HPDE6-E6E7 (cell line): ENCODE measurements around the gene CDC5L.
A peak's percentile ranks its signal among the peaks of the same experiment; 100 is the strongest.
"Not testable (repeated sequence)": the region's sequence is repeated elsewhere in the genome, so short reads cannot be mapped to it uniquely, and the experiment has no call there.

ENCODE experiments used
- DNase-seq: peaks from one replicate; pipeline ENCODE4 v3.0.0; 2011; ENCODE audit warnings: missing footprints; ENCODE audit errors: extremely low spot score

Gene CDC5L

DNA sequence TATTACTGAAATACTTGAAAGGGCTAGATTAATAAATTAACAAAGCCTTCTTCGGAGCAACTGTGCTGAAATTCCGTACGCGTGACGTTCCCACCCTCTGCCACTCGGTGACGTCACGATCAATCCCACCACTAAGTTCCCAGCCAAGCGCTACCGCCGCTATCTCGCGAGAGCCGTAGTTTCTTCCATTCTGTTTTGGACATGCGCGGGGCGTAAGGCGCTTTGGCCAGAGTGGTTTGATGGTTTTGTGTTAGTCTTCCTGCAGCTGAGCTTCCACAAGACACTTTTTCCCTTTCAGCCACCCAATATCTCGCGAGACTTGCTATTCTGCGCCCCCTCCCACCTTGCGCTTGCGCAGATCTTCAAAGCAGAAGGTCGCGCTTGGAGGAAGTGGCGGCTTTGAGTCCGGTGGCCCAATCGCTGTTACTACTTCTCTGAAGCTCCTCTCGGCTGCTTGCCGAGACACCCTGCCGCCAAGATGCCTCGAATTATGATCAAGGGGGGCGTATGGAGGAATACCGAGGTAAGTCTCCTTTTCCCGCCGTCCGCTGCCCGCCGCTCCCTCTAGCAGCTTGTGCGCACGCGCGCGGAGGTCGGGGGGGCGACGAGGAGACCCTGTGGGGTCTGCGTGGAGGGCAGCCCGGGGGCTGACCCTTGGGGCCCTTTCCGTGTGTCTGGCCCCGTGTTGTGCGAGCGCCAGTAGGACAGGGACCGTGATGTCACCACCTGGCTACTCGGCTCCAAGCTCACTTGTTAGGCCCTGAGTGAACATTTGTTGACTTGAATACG, at the start of gene CDC5L:
TSS of gene CDC5L (plus strand) at position 361 of the 789 bp plus-strand sequence. CDS start at position 479, 118 bp downstream.
- DNase-seq = peak; percentile 98

DNA sequence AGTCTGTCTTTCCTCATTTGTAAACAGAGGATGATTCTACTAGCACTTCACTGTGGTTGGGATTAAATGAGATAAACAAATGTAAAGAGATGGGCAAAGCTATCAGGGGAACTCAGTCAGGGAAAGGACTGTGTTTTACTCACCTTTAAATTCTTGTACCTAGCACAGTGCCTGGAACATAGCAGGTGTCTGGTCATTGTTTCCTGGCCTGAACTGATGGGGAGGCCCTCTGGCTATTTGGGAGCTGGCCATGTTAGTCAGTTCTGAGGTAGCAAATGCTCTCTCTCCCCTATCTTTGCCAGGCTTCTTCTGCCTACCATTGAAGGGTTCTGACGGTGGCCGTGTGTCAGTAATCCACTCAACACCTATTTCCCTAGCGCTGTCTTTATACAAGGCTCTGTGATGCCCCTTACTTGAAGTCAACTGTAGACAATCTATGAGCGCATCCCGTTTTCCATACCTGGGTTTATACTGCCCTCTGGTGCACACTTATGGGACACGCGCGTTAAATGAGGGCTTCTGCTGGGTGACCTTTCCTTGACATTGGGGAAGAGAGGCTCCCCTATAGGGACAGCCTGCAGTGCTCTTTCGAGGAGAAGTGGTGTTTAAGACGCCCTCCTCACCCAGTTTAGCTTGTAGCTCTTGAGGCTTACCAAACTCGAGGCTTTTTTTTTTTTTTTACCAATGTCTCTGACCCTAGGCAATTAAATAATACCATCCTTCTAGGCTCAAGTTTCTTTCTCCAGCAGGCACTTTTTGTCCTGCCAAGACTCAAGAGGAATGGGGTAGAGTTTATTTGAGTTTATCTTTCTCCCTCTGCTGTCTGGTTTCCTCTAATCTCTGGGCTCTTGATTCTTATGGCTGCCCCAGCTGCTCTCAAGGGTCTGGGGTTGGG, 49.0 kb upstream of the CDC5L start:
- DNase-seq = peak; percentile 51

DNA sequence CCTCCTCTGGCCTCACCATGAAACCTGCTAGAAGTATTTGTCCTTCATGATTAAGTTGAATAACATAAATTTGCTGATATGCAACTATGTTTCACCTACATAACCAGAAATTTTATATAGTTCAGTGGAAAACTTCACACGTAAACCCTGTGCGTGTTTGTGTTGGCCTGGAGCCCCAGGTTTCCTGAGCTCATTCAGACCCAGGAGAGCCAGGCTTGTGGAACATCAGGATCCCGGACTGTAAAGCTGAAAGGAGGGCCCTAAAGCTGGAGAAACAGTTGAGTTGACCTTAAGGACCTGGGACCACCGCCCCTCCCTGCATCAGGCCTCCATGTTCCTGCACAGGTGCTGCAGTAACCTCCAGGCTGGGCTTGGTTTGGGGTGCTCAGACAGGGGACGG, 48.2 kb upstream of the CDC5L start:
- no peak for DNase-seq

DNA sequence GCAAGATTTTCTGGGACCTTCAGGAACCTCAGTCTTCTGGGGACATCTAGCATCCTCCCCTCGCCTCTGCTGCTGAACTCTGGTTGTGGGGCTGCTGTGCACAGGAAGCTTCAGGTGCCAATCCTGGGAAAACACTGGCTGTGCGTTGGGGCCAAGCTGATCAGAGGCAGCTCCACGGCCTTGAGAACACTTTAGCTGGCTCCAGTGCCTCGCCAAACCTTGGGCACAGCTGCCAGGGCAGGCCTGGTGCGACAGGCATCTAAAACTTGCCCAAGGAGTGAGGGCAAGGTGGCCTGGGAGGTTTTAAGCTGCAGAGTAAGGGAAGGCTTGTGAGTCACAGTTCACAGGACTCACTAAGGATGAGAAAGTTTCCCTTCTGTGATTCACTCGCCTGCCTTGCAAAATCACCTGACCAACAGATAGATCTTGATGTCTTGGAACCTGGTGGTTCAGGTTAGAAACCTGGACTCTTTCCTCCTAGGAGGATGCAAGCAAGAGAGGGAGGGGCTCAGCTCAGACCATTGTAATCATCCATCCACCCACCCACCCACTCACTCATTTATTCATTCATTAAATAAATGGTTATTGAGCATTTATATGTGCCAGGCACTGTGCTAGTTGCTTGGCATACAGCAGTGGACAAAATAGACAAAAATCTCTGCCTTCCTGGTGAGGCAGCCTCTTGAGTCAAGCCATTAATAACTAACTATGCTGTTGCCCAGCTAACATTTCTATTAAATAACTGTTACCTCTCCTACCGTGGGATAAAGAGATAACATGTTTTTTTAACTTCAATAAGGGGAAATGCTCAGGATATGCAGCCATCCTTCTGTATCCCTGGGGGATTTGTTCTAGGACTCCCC, 47.5 kb upstream of the CDC5L start:
- peak; percentile 73 for DNase-seq

DNA sequence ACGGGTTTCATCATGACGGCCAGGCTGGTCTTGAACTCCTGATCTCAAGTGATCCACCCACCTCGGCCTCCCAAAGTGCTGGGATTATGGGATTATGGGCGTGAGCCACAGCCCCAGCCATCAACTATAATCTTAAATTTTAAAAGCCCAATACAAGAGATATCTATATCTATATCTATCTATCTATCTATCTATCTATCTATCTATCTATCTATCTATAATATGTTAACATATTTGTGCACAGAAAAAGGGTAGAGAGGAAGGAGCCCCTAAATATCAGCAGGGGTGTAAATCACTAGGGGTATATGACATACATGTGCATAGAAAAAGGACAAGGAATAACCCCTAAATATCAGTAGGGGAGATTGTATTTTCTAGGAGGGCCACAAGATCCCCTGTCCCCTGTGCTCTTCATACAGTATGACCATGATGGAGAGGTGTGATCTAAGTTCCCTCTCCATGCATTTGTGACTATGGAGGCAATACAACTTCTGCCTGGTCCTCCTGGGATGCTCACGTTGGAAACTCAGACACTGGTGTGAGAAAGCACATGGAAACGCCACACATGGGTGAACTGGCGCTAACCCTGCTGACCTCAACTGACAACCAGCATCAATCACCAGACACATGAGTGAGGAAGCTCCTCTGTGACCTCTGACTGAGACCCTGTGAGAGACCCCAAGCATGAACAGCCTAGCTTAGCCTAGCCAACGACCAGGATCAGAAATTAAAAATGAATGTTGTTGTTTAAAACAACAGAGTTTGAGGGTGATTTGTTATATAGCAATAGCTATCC, 46.2 kb upstream of the CDC5L start:
- no peak for DNase-seq

- no peak for DNase-seq
These were observed 45.5 kb upstream of the CDC5L start for GRCh38 chr6:44342052-44342451.

- no peak for DNase-seq
These were observed 45.0 kb upstream of the CDC5L start, which contains the start of gene SPATS1 for GRCh38 chr6:44342489-44342888. SPATS1 (plus strand) TSS chr6:44342650; CDS start chr6:44343096, 446 bp downstream.

DNA sequence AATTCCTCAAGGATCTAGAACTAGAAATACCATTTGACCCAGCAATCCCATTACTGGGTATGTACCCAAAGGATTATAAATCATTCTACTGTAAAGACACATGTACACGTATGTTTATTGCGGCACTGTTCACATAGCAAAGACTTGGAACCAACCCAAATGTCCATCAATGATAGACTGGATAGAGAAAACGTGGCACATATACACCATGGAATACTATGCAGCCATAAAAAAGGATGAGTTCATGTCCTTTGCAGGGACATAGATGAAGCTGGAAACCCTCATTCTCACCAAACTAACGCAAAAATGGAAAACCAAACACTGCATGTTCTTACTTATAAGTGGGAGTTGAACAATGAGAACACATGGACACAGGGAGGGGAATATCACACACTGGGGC, 40.7 kb upstream of the CDC5L start:
- DNase-seq = not testable (repeated sequence)

DNA sequence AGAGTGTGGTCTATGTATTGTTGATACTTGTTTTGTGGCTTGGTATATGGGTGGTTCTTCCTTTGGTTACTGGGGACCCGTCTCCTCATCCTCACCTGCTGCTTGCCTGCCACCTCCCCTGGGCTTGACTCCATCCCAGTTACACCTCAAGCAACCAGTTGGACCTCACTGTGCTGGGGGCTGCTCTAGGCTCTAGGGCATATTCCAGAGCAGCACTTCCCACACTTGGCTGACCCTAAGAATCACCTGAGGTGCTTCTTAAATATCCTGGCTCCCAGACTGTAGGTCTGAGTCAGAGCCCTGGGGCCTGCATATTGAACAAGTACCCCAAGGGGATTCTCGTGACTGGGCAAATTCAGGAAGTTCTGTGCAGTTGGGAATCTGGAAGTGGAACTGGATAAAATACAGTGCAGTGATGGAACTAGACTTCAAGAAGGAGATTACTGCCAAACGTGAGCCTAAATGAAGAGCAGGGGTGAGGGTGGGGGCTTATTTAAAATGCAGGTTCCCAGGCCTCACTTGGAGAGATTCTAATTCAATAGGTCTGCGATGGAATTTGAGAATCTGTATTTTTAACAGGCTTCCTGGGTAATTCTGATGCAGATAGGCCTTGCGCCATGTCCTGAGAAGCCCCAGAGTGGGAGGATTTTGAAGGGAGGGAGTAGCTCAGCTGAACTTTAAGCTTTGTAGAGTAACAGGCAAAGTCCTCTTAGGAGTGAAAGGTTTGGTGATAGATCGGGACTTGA, 37.4 kb upstream of the CDC5L start:
- DNase-seq = no peak

DNA sequence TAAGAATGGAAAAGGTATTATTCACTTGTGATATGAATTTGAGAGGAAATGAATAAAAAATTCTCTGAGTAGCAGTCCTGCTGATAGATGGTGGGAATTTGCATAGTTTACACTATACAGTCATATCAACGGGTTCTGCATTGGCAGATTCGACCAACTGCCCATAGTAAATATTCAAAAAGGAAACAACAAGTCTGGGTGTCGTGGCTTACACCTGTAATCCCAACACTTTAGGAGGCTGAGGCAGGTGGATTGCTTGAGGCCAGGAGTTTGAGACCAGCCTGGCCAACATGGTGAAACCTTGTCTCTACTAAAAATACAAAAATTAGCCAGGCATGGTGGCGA, 36.9 kb upstream of the CDC5L start:
- not testable (repeated sequence) for DNase-seq

DNA sequence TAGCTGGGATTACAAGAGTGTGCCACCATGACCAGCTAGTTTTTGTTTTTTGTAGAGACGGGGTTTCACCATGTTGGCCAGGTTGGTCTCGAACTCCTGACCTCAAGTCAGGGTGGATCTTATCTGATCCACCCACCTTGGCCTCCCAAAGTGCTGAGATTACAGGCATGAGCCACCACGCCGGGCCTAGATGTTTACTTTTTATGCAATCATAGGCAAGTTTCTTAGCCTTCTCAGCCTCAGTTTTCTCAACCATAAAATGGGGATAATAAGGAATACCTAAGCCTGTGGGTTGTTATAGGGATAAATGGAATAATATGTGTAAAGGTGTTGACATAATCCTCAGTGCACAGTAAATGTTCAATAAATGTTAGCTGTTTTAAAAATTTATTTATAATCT, 35.2 kb upstream of the CDC5L start:
- DNase-seq = no peak

- DNase-seq = no peak
These were observed 34.2 kb upstream of the CDC5L start for GRCh38 chr6:44353336-44353735.

- DNase-seq = no peak
These were observed 31.9 kb upstream of the CDC5L start for GRCh38 chr6:44355640-44356039.

DNA sequence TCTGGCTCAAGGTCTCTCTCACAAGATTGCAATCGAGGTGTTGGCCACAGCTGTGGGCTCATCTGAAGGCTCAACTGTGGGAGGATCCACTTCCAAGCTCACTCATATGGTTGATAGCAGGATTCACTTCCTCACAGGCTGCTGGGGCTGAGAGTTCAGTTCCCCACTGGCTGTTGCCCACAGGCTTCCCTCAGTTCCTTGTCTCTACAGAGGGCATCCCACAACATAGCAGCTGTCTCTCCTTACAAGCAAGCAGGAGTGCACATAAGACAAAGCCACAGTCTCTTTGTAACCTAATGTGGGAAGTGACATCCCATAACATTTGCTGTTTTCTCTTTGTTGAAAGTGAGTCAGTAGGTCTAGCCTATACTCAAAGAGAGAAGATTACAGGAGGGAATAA, 31.0 kb upstream of the CDC5L start:
- no peak for DNase-seq

GRCh38 chr6:44359973-44360372, 27.5 kb upstream of the CDC5L start:
- no peak for DNase-seq

DNA sequence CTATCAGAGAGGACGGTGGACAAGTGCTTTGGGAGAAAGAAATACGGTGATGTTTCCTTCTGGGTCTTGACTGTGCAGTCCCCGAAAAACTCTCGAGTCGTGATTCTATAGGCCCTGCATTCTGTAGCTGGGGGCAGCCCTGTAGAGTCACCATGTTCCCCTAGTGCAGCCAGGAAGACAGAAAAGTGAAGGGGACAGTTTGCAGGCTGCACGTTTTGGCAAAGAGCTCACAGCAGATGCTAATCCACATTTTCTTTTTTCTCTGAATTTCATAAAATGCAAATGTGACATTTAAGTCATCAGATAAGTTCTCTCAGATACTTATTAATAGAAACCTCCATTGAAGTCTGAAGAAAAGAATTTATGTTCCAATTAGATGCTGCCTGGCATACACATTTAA, 25.6 kb upstream of the CDC5L start:
- no peak for DNase-seq

DNA sequence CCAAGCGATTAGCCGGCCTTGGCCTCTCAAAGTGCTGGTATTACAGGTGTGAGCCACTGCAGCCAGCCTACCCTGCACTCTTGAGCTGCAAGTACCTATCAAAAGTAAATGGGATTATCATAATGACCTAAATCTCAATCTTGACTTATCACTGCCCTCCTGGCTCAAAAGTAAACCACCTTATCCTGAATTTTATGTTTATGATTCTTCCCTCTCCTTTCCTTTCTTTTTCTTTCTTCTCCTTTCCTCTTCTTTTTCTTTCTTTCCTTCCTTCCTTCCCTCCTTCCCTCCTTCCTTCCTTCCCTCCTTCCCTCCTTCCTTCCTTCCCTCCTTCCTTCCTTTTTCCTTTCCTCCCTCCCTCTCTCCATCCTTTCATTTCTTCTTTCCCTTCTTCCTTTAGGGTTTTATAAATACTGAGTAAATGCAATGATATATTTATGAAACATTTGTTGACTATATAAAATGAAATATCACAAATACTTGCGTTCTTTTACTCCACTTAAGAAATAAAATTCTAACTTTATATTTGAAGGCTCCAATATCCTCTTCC, 24.1 kb upstream of the CDC5L start:
- no peak for DNase-seq

DNA sequence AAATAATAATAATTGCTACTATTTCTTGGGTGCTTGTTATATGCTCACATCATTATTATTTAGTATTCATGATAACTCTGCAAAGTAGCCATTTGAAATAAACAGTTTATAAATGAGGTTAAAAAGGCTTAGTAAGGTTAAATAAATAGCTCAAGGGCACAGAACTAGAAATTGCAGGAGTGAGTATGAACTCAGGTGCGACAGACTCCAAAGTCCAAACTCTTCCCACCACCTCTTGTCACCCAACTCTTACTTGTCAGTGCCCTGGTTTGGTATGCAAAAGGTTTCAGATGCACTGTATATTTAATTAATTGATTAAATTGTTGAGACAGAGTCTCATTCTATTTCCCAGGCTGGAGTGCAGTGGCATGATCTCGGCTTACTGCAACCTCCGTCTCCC, 20.7 kb upstream of the CDC5L start:
- no peak for DNase-seq

DNA sequence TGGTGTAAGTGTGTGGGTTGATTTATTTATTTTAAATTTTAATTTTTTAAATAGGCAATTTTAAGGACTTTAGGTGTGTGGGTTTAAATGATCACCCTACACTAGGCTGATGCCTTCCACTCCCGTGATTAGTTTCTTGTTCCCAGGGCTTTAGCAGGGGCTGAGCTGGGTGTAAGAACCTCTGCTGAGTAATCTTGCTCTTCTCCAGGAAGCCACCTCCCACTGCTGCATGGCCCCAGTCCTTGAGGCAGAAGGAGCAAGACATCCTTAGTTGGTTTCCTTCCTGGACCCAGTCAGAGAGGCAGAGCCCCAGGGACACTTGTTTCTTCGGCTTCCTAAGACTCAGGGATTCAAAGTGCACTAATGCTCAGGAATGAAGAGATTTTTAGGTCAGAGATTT, 19.8 kb upstream of the CDC5L start:
- no peak for DNase-seq

GRCh38 chr6:44373051-44373450, 14.5 kb upstream of the CDC5L start:
- no peak for DNase-seq
